ENCODE measurements around the gene TRIML2.

TRIML2 gene

GRCh38 chr4:188109157-188109755 is at the start of gene TRIML2:
TSS of gene TRIML2 (minus strand) at chr4:188109603. CDS start at chr4:188105368, 4,235 bp downstream.
- DNase-seq: no peak

GRCh38 chr4:188158336-188158735 is 48.9 kb upstream of the TRIML2 start:
- DNase-seq: no peak

GRCh38 chr4:188154668-188155405 is 45.4 kb upstream of the TRIML2 start:
- DNase-seq: no peak

GRCh38 chr4:188147776-188148175 is 38.4 kb upstream of the TRIML2 start:
- no peak for DNase-seq

GRCh38 chr4:188147176-188147575 is 37.8 kb upstream of the TRIML2 start:
- no peak for DNase-seq

- DNase-seq: no peak
Observed at GRCh38 chr4:188146618-188147017, 37.2 kb upstream of the TRIML2 start.

GRCh38 chr4:188145601-188146000 is 36.2 kb upstream of the TRIML2 start:
- no peak for DNase-seq

- DNase-seq: no peak
Observed at GRCh38 chr4:188143731-188144130, 34.3 kb upstream of the TRIML2 start.

GRCh38 chr4:188139671-188140070 is 30.3 kb upstream of the TRIML2 start:
- DNase-seq: no peak

- no peak for DNase-seq
Observed at GRCh38 chr4:188139141-188139540, 29.7 kb upstream of the TRIML2 start, which contains the start of gene TRIML1. TSS of gene TRIML1 (plus strand) at chr4:188139441. CDS start at chr4:188139559, 118 bp downstream.

- DNase-seq: no peak
Observed at GRCh38 chr4:188138227-188138626, 28.8 kb upstream of the TRIML2 start.

GRCh38 chr4:188132232-188132631 is 22.8 kb upstream of the TRIML2 start:
- no peak for DNase-seq

- DNase-seq: no peak
Observed at GRCh38 chr4:188130355-188130754, 21.0 kb upstream of the TRIML2 start.

GRCh38 chr4:188127214-188127874 is 17.9 kb upstream of the TRIML2 start:
- no peak for DNase-seq

- no peak for DNase-seq
Observed at GRCh38 chr4:188121530-188121929, 12.1 kb upstream of the TRIML2 start.

GRCh38 chr4:188117631-188118324 is 8.4 kb upstream of the TRIML2 start:
- no peak for DNase-seq

GRCh38 chr4:188113156-188113555 is 3.8 kb upstream of the TRIML2 start:
- no peak for DNase-seq

- no peak for DNase-seq
Observed at GRCh38 chr4:188111955-188112354, 2.6 kb upstream of the TRIML2 start.

GRCh38 chr4:188110741-188111471 is 1.5 kb upstream of the TRIML2 start:
- DNase-seq: no peak

GRCh38 chr4:188110036-188110435 is 633 bp upstream of the TRIML2 start:
- DNase-seq: no peak

- no peak for DNase-seq
Observed at GRCh38 chr4:188107931-188108843, 1.2 kb downstream of the TRIML2 start.
